SKM-1 treated with dmso at 0.1 percent for 144 hours (cell line): ENCODE measurements around the gene RFC5.
A peak's percentile ranks its signal among the peaks of the same experiment; 100 is the strongest.

Experiments
- DNase-seq: peaks from one replicate; lab custom pipeline; 2025; ENCODE audit not compliant: unreplicated experiment; lab: John Stamatoyannopoulos, UW

Gene RFC5

GRCh38 chr12:118050972-118051910, 34.7 kb downstream of the RFC5 start:
- no peak for DNase-seq

GRCh38 chr12:118052324-118053070, 36.0 kb downstream of the RFC5 start:
- no peak for DNase-seq

DNA sequence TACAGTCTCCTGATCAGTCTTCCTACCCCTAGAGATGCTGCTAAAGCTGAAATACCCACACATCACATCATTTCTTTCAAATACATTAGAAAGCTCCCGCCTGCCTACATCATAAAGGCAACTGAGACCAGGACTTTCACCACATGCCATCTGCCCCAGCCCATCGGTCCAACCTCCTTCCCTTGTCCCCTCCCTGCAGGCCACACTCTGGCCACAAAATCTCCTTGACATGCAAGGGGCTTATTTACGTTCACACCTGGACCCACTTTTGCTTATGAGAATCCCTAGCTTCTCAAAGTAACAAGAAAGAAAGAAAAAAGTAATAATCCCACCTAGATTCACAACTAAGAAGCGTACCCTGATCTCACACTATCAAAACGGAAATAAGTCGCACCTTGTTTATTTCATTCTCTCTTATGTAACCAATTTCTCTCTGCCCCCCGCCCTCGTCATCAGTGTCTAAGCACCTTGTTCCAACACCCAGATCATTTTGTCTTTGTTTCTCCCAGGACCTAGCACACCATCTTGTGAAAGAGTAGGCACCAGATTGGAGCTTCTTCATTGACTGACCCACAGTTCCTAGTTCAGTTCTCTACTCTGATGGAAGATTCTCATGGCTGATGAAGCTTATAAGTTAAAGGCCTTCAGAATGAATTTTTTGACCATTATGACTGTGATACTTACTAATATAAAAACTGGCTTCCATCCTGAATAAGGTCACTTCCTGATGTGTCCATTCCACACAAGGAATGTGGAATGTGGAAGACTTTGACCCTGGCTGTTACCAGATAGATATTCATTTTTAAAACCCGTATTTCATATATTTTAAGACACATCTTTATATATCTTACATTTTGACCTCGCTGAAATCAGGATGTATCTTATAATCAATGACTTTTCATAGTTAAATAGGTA, 36.8 kb downstream of the RFC5 start:
- no peak for DNase-seq

DNA sequence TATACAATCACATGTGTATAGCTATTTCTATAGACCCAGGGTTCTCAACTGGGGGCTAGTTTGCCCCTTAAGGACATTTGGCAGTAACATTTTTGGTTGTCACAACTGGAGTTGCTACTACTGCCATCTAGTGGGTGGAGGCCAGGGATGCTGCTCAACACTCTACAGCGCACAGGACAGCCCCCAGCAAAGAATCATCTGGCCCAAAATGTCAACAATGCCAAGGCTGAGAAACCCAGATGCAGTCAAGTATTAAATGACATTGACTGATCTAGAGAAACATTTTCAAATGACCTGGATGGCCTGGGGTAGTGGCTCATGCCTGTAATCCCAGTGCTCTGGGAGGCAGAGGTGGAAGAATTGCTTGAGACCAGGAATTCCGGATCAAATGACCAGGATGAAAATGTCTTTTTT, 38.6 kb downstream of the RFC5 start:
- peak; percentile 33 for DNase-seq

DNA sequence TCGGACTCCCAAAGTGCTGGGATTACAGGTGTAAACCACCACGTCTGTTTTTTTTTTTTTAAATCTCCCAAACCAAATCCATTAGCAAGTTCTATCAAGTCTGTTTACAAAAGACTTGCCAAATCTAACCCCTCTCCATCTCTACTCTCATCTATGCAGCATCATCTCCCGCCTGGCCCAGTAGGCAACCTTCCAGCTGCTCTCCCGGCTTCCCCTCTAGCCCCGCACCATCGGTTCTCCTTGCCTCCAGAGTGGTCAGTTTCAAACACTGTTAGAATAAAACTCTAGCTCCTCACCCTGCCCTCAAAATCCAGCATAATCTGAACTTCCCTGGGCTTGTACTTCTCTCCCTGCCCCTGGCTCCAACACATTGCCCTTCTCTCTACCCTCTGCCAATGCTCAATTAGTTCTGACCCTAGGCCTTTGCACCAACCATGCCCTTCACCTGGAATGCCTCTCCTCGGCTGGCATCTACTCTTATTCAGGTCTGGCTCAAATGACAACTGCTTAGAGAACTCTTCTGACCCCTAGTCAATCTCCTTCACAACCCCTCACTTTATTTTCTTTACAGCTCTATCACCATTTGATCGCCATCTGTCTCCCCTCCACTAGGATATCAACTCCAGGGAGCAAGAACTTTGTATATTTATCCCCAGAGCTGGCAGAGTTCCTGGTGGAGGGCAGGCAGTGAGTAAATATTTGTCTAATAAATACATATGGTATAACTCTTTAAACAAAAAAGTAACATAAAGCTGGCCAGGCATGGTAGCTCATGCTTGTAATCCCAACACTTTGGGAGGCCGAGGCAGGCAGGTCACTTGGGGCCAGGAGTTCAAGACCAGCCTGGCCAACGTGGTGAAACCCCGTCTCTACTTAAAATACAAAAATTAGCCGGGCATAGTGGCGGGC, 39.6 kb downstream of the RFC5 start:
- DNase-seq = no peak

DNA sequence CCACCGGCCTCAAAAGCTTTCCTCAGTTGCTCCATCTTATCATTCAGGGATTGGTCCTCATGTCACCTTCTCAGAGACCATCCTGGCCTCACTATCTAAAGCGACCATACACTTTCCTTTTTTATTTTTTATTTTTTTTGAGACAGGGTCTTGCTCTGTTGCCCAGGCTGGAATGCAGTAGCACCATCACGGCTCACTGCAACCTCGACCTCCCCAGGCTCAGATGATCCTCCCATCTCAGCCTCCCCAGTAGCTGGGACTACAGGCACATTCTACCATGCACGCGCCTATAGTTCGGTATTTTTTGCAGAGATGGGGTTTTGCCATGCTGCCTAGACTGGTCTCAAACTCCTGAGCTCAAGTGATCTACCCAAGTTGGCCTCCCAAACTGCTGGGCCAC, 41.7 kb downstream of the RFC5 start:
- no peak for DNase-seq

- DNase-seq = no peak
Observed at GRCh38 chr12:118058881-118059280, 42.4 kb downstream of the RFC5 start.

GRCh38 chr12:118059341-118060191, 43.1 kb downstream of the RFC5 start:
- no peak for DNase-seq

DNA sequence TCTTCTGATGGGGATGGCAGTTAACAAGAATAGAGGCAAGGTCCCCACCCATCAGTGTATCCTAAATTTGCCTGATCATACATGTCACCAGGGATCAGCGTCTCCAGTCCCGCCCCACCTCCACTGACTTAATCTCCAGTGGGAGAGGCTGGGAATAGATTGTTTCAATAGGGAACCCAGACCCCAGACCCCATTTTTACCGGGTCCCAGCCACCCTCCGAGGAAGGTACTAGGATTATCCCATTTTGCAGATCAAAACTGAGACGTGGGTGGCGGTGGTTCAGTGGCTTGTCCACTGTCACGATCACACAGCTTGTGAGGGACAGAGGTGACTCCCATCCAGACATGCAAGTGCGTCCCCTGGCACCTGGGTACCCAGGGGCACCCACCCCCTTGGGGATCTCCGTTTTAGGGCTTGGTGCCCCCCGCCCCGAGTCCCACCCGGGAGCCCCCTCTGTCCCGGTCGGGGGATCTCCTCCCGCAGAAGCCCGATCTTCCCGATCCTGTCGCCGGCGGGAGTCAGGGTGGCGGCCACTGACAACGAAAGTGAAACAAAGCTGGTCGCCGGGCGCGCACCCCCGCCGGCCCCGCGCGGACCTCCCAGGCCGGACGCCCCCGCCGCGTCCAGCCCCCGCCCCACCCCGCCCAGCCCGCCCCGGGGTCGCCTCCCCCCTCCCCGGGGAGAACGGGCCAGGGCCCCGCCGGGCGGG, 44.0 kb downstream of the RFC5 start:
- DNase-seq = no peak

- DNase-seq = no peak
Observed at GRCh38 chr12:118061011-118061872, 44.7 kb downstream of the RFC5 start, which contains the start of gene WSB2. Gene WSB2 (minus strand): TSS chr12:118061179. CDS start chr12:118061048, 131 bp downstream.

- DNase-seq = no peak
Observed at GRCh38 chr12:118061873-118062843, 45.7 kb downstream of the RFC5 start.

DNA sequence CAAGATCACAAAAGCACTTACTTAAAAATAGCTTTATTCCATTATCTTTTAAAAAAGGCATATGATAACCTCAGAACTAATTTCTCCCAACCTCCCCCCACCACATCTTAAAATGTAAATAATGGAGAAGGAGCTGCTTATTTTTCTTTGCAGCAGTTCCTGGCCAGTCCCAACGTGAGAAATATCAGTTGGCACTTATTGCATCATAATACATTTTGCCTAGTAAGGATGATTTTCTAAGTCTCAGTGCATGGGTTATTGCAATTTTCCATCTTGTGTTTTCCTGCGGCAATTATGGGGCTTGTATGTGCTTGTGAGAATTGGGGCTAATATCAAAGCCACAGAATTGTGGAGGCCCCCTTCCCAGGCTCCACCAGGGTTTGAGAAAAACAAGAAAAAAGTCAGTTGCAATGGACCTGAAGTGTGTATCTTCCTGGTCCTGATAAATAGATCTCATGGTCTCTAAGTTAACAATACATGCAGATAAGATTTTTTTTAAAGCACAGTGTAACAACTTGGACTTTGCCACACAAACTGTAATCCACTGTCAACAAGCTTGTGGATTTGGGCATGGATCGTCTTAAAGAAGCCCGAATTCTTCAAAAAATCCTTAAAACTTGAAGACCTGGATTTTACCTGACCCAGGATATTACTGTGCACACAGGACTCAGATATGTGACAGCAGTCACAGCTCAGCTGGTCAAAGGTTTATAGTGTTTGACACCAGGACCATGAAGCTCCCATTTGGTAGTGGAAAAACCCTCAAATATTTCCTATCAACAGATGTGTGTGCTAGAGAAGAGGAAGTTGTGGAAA, 47.3 kb downstream of the RFC5 start:
- DNase-seq = no peak

- DNase-seq = no peak
Observed at GRCh38 chr12:118064608-118065007, 48.1 kb downstream of the RFC5 start.

DNA sequence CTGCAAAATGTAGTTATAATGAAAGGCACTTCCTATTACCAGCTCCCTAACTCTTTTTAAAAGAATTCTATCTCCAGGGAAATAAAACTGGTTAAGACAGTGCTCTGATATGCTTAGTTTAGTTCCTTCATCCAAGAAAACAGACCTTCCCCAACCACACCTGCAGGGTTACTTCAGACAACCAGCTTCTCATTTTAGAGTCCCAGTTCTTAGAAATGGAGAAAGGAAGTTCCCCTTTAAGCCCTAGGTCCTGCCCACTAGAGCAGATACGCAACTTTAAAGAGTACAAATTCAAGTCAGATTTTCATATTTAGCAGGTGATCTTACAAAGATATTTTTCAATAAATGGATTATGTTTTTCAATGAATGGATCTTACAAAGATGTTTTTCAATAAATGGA, 48.9 kb downstream of the RFC5 start:
- no peak for DNase-seq

DNA sequence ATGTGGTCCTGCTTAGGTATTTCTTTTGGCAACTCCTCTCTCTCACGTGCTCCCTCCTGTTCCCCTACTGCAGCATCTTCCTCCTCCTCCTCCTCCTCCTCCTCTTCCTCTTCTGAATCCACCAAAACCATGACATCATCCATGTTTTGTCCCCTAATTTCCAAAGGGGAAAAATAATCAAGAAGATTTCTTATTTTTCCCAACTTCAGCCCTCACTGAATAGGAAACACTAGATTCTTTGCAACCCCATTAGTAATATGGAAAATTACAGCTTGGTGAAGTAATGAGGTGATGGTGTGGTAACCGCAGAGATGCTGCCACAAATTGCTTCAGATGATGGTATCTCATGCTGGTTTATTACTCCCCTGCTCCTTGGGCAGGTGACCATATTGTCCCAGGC, 51.9 kb downstream of the RFC5 start:
- DNase-seq = no peak
